Measurements from ENCODE around the gene MAD1L1.
A peak's percentile ranks its signal among the peaks of the same experiment; 100 is the strongest.

- peak; percentile 68 for TF ChIP-seq CTCF (conservative IDR thresholded peaks at IDR 0.05)
- TF ChIP-seq EZH2 (IDR thresholded peaks at IDR 0.05; ENCODE audit: low read depth) = no peak
These were observed 23.4 kb downstream of the MAD1L1 start for GRCh38 chr7:2209146-2209960.

Data from PC-9 (cell line).